HFF-Myc (cell line): ENCODE results near the gene CLIC3.

Source experiments
- DNase-seq: peaks from one replicate; pipeline ENCODE4 v3.0.0-alpha.2; 2011; ENCODE audit warnings: low read depth; ENCODE audit errors: extremely low read depth
- H3K4me3 ChIP-seq: replicated peaks from 2 replicates; pipeline ENCODE4 v1.5.1; 2011; ENCODE audit warnings: low read depth, mild to moderate bottlenecking, control low read depth, low read length
- CTCF ChIP-seq: IDR thresholded peaks from 2 replicates; pipeline ENCODE4 v1.5.1; 2012; ENCODE audit warnings: mild to moderate bottlenecking, low read depth, low read length, control low read depth; ENCODE audit errors: missing control alignments

The CLIC3 gene

DNA sequence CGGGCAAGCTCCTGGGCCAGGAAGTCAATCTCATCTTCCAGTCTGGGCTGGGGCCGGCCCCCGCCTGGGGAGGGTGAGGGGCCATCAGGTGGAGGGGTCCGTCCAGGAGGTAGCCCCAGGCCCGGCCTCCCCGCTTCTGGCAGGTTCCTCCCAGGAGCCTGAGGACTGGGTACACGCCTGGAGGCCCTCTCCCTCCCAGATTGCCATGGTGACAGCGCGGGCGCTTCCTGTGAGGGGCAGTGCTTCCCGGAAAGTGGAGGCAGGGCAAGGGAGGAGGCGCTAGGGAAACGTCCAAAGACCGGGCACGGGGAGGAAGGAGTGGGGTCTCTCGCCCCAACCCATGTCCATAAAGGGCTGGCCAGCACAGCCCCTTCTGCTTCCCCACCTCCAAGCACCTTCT, 44.8 kb upstream of the CLIC3 start:
- no peak for DNase-seq
- no peak for TF ChIP-seq CTCF
- no peak overlapping the region for H3K4me3 ChIP-seq

DNA sequence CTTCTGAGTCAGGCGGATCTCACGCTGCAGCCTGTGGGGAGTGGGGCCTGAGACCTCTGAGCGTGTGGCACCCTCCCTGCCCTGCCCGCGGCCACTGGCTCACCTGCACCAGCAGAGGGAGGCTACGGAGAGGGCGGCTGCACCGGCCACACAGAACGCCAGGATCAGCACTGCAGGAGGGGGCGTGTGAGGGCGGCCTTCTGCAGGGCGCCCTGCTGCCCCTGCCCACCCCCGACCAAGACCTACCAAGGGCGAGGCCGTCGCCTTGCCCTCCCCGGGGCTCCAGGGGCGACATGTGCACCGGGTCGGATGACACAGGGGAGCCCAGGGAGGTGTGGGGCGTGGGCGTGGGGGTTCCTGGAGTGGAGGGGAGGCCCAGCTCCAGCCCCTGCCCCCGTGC, 44.2 kb upstream of the CLIC3 start:
- no peak overlapping the region for H3K4me3 ChIP-seq
- DNase-seq = no peak
- TF ChIP-seq CTCF = no peak

GRCh38 chr9:137039611-137040366, 43.4 kb upstream of the CLIC3 start:
- no peak overlapping the region for H3K4me3 ChIP-seq
- no peak for TF ChIP-seq CTCF
- DNase-seq = no peak

DNA sequence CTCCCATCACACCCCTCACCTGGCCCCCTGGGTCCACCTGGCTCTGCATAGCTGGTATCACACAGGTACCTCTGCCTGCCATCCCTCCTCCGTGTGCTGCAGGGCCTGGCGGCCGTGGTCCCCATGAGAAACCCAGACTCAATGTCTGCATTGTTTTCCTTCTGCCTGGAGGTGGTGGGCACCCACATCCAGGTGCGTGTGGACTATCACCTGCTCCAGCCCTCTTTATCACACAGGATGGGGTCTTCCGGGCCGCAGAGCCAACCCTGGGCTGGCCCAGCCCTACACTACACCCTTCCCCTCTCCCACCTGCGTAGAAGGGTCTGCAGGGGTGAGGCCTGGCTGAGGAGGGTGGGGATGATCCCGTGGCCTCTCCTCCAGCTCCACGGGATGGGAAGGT, 42.5 kb upstream of the CLIC3 start:
- TF ChIP-seq CTCF = no peak
- H3K4me3 ChIP-seq = no peak overlapping the region
- DNase-seq = no peak

DNA sequence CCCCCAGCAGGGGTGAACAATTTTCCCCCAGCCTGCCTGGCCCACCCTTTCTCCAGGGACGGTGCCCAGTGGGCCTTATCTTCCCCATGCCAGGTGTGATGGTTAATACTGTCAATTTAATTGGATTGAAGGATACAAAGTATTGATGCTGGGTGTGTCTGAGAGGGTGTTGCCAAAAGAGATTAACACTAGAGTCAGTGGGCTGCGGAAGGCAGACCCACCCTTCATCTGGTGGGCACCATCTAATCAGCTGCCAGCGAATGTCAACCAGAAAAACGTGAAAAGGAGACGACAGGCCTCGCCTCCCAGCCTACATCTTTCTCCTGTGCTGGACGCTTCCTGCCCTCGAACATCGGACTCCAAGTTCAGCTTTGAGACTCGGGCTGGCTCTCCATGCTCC, 41.1 kb upstream of the CLIC3 start:
- no peak for DNase-seq
- TF ChIP-seq CTCF = no peak
- H3K4me3 ChIP-seq = no peak overlapping the region

GRCh38 chr9:137037035-137037434, 40.7 kb upstream of the CLIC3 start:
- no peak for DNase-seq
- no peak overlapping the region for H3K4me3 ChIP-seq
- no peak for TF ChIP-seq CTCF

GRCh38 chr9:137035937-137036336, 39.6 kb upstream of the CLIC3 start:
- H3K4me3 ChIP-seq = no peak overlapping the region
- DNase-seq = no peak
- TF ChIP-seq CTCF = no peak
